ENCODE results near the gene SPACA7. TPM values are rescaled to one million over a fixed set of nuclear protein-coding genes. Genes with fewer than 3 reads are reported as not detected.
"Not testable (repeated sequence)": the region's sequence is repeated elsewhere in the genome, so short reads cannot be mapped to it uniquely, and the experiment has no call there.

SPACA7 gene
- total and polyA plus RNA-seq, 4 donors, result not detected

DNA sequence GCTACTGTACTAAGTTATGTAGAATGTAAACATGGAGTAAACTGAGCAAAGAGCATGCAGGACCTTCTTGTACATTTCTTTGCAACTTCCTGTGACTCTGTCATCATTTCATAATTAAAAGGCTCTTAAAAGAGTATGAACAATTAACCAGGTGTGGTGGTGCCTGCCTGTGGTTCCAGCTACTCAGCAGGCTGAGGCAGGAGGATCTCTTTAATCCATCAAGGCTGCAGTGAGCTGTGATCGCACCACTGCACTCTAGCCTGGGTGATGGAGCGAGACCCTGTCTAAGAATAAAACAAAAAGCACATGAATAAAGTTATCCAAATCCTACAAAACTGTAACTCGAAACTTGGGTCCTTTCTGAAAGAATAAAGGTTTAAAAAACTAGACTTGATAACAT, 5.8 kb upstream of the SPACA7 start:
- Histone ChIP-seq H3K9ac (ENCODE audit: insufficient read depth in 1 of 2, low read length in 2 of 2) (no peak overlapping the region), H3K27me3 (ENCODE audit: control insufficient read depth in 3 of 3, insufficient read depth in 3 of 3, low read length in 2 of 3) (peaks cover 0 to 16% (median 0%) of the 10 kb centered on the region in 3 donors), H3K27ac (ENCODE audit: low read depth in 1 of 2, low read length in 1 of 2) (no peak overlapping the region), H3K36me3 (ENCODE audit: control insufficient read depth in 4 of 4, insufficient read depth in 4 of 4, low read length in 4 of 4) (no peaks in the 10 kb centered on the region), H3K4me1 (ENCODE audit: control insufficient read depth in 5 of 5, insufficient read depth in 5 of 5, low read length in 5 of 5) (no peaks in the 10 kb centered on the region), H3K4me3 (no peak overlapping the region), H3K9me3 (ENCODE audit: control insufficient read depth in 4 of 4, insufficient read depth in 3 of 4, low read length in 3 of 4) (peaks cover 0 to 22% (median 3%) of the 10 kb centered on the region in 4 donors)
- 77 to 87% methylated on average over 3 of the region's 3 CpGs for WGBS, 2 donors
- TF ChIP-seq, protein P1, sequence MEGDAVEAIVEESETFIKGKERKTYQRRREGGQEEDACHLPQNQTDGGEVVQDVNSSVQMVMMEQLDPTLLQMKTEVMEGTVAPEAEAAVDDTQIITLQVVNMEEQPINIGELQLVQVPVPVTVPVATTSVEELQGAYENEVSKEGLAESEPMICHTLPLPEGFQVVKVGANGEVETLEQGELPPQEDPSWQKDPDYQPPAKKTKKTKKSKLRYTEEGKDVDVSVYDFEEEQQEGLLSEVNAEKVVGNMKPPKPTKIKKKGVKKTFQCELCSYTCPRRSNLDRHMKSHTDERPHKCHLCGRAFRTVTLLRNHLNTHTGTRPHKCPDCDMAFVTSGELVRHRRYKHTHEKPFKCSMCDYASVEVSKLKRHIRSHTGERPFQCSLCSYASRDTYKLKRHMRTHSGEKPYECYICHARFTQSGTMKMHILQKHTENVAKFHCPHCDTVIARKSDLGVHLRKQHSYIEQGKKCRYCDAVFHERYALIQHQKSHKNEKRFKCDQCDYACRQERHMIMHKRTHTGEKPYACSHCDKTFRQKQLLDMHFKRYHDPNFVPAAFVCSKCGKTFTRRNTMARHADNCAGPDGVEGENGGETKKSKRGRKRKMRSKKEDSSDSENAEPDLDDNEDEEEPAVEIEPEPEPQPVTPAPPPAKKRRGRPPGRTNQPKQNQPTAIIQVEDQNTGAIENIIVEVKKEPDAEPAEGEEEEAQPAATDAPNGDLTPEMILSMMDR (IDR thresholded peaks at IDR 0.05; ENCODE audit: control extremely low read depth, extremely low read depth), result no peak
- DNase-seq, result no peak
- ATAC-seq (ENCODE audit: insufficient read depth, low FRiP score), result no peak

DNA sequence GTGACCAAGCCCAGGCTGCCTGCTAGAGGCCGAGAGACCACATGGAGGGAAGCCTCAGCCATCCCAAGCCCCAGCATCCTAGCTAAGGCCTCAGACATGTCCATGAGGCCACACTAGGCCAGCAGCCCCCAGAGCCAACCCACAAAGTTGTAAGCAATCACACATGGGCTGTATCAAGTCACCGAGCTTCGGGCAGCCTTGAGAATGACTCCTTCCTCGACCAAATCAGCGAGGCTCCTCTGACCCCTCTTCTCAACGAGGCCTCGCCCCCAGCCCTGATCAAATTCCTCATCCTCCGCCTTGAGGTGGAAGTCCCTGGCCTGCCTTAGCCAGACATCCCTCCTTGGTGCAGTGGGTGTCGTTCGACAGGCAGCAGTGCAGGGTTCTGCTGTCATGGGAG, 1.9 kb upstream of the SPACA7 start:
- H3K4me1 ChIP-seq (ENCODE audit: control insufficient read depth in 5 of 5, insufficient read depth in 5 of 5, low read length in 5 of 5), result no peaks in the 10 kb centered on the region

DNA sequence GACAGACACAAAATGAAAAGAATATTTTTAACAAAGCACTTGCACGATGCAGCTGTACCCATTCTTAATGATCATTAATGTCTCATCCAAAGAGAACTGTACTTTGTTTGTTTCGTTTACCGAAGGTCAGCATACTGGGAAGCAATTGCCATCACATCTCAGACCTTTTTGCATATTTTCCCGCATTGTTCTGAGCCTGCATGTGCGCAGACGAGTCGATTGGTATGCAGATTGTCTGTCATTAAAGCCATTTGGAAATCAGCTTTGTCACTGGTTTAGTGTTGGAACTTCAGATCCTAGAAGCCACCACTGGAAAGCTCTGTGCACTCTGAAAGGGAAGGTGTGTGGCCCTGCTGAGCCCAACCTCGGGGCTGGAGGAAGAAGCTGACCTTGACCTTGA, 15.6 kb downstream of the SPACA7 start:
- Histone ChIP-seq H3K36me3 (ENCODE audit: control insufficient read depth in 4 of 4, insufficient read depth in 4 of 4, low read length in 4 of 4) (no peaks in the 10 kb centered on the region), H3K27ac (ENCODE audit: low read depth in 1 of 2, low read length in 1 of 2) (no peak overlapping the region), H3K9me3 (ENCODE audit: control insufficient read depth in 4 of 4, insufficient read depth in 3 of 4, low read length in 3 of 4) (peaks cover 0 to 5% (median 0%) of the 10 kb centered on the region in 4 donors), H3K4me3 (no peak overlapping the region), H3K9ac (ENCODE audit: insufficient read depth in 1 of 2, low read length in 2 of 2) (no peak overlapping the region), H3K4me1 (ENCODE audit: control insufficient read depth in 5 of 5, insufficient read depth in 5 of 5, low read length in 5 of 5) (peaks cover 0 to 2% (median 0%) of the 10 kb centered on the region in 5 donors), H3K27me3 (ENCODE audit: control insufficient read depth in 3 of 3, insufficient read depth in 3 of 3, low read length in 2 of 3) (peaks cover 0 to 2% (median 0%) of the 10 kb centered on the region in 3 donors)
- ATAC-seq (ENCODE audit: insufficient read depth, low FRiP score) (no peak), DNase-seq (no peak)
- TF ChIP-seq, protein P1 (IDR thresholded peaks at IDR 0.05; ENCODE audit: control extremely low read depth, extremely low read depth), result no peak
- 76 to 84% methylated on average over 8 of the region's 8 CpGs for WGBS, 2 donors

More for the DNA sequence above, 1.9 kb upstream of the SPACA7 start:
- H3K9me3 ChIP-seq (ENCODE audit: control insufficient read depth in 4 of 4, insufficient read depth in 3 of 4, low read length in 3 of 4), result peaks cover 0 to 7% (median 1%) of the 10 kb centered on the region in 4 donors
- no peak for DNase-seq
- H3K27me3 ChIP-seq (ENCODE audit: control insufficient read depth in 3 of 3, insufficient read depth in 3 of 3, low read length in 2 of 3), result peaks cover 0 to 9% (median 0%) of the 10 kb centered on the region in 3 donors
- 85 to 86% methylated on average over 10 of the region's 10 CpGs for WGBS, 2 donors
- no peaks in the 10 kb centered on the region for H3K36me3 ChIP-seq (ENCODE audit: control insufficient read depth in 4 of 4, insufficient read depth in 4 of 4, low read length in 4 of 4)
- H3K9ac ChIP-seq (ENCODE audit: insufficient read depth in 1 of 2, low read length in 2 of 2), result no peak overlapping the region
- ATAC-seq (ENCODE audit: insufficient read depth, low FRiP score), result no peak
- no peak overlapping the region for H3K4me3 ChIP-seq
- H3K27ac ChIP-seq (ENCODE audit: low read depth in 1 of 2, low read length in 1 of 2), result no peak overlapping the region
- TF ChIP-seq, protein P1 (IDR thresholded peaks at IDR 0.05; ENCODE audit: control extremely low read depth, extremely low read depth), result no peak

DNA sequence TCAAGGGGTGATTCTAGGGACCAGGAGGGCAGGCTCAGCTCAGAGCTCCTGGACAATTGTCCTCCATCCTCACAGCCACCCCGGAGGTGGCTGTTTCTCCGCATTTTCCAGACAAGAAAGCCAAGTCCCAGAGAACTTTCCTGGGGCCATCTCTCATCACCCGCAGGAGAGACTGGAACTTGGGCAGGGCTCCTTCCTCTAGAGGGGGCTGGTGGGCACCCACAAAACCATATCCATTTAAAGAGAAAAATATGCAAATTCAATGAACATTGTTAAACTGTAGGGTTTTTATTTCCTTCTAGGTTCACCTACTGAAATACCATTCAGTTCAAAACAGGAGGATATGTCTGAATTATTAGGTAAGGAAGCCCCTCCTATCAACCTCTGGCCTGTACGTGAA, 16.6 kb downstream of the SPACA7 start:
- H3K9me3 ChIP-seq (ENCODE audit: control insufficient read depth in 4 of 4, insufficient read depth in 3 of 4, low read length in 3 of 4), result peaks cover 0 to 5% (median 0%) of the 10 kb centered on the region in 4 donors
- peaks cover 0 to under 1% (median 0%) of the 10 kb centered on the region in 3 donors for H3K27me3 ChIP-seq (ENCODE audit: control insufficient read depth in 3 of 3, insufficient read depth in 3 of 3, low read length in 2 of 3)
- H3K4me3 ChIP-seq, result no peak overlapping the region
- no peak for ATAC-seq (ENCODE audit: insufficient read depth, low FRiP score)
- H3K27ac ChIP-seq (ENCODE audit: low read depth in 1 of 2, low read length in 1 of 2), result no peak overlapping the region
- H3K9ac ChIP-seq (ENCODE audit: insufficient read depth in 1 of 2, low read length in 2 of 2), result no peak overlapping the region
- 83 to 86% methylated on average over 4 of the region's 4 CpGs for WGBS, 2 donors
- H3K36me3 ChIP-seq (ENCODE audit: control insufficient read depth in 4 of 4, insufficient read depth in 4 of 4, low read length in 4 of 4), result no peaks in the 10 kb centered on the region
- TF ChIP-seq, protein P1 (IDR thresholded peaks at IDR 0.05; ENCODE audit: control extremely low read depth, extremely low read depth), result no peak
- peaks cover 0 to 2% (median 0%) of the 10 kb centered on the region in 5 donors for H3K4me1 ChIP-seq (ENCODE audit: control insufficient read depth in 5 of 5, insufficient read depth in 5 of 5, low read length in 5 of 5)
- DNase-seq, result no peak

DNA sequence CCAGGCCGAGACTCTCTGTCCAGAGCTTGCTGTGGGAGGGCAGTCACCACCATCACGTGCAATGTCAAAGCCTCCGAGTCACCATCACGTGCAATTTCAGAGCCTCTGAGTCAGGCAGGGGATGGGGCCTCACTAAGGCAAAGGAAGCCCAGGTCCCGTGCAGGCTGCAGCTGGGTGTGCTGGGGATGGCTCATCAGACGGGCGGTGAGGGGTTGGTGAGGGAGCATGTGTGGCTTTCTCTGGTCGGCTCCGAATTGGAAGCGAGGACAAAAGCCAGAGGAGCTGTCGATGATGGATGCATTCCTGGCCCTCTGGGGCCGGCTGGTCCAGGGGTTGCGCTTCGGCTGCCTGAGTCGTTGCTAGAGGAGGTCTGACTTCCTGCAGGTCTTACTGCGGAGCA, 18.9 kb downstream of the SPACA7 start:
- H3K9ac ChIP-seq (ENCODE audit: insufficient read depth in 1 of 2, low read length in 2 of 2); DNase-seq; H3K4me1 ChIP-seq (ENCODE audit: control insufficient read depth in 5 of 5, insufficient read depth in 5 of 5, low read length in 5 of 5); H3K27ac ChIP-seq (ENCODE audit: low read depth in 1 of 2, low read length in 1 of 2); H3K27me3 ChIP-seq (ENCODE audit: control insufficient read depth in 3 of 3, insufficient read depth in 3 of 3, low read length in 2 of 3); ATAC-seq (ENCODE audit: insufficient read depth, low FRiP score); H3K36me3 ChIP-seq (ENCODE audit: control insufficient read depth in 4 of 4, insufficient read depth in 4 of 4, low read length in 4 of 4); H3K4me3 ChIP-seq; H3K9me3 ChIP-seq (ENCODE audit: control insufficient read depth in 4 of 4, insufficient read depth in 3 of 4, low read length in 3 of 4): not testable (repeated sequence)
- 51 to 62% methylated on average over 16 of the region's 16 CpGs for WGBS, 2 donors

Measured in lung (tissue), 12 donors.